Liver (tissue), 3 donors: Measurements from ENCODE around the gene CTU2.

Experiments
- FOXA1 ChIP-seq: IDR thresholded peaks from 2 replicates; pipeline ENCODE4 v1.6.1; 2016; ENCODE audit warnings: antibody characterized with exemption
- GABPA ChIP-seq, 2 donors: IDR thresholded peaks in 1 of 2; conservative IDR thresholded peaks in 1 of 2; 2 replicates each; pipeline ENCODE4 v1.6.1; 2016; ENCODE audit warnings: antibody characterized with exemption in 2 of 2, mild to moderate bottlenecking in 1 of 2, moderate library complexity in 1 of 2
- NR2F2 ChIP-seq: IDR thresholded peaks from 2 replicates; pipeline ENCODE4 v1.6.1; 2016; ENCODE audit warnings: antibody characterized with exemption
- RAD21 ChIP-seq, 2 donors: IDR thresholded peaks; 2 replicates each; pipeline ENCODE4 v1.6.1; 2016; ENCODE audit warnings: antibody characterized with exemption in 2 of 2, mild to moderate bottlenecking in 2 of 2
- TAF1 ChIP-seq: conservative IDR thresholded peaks from 2 replicates; pipeline ENCODE4 v1.6.1; 2016; ENCODE audit warnings: antibody characterized with exemption, mild to moderate bottlenecking
- TF ChIP-seq, protein P1 (sequence below): IDR thresholded peaks from 2 replicates; pipeline ENCODE4 v1.6.1; 2016; ENCODE audit warnings: antibody characterized with exemption
- TF ChIP-seq, protein P2 (sequence below): IDR thresholded peaks from 2 replicates; pipeline ENCODE4 v1.6.1; 2016; ENCODE audit warnings: antibody characterized with exemption
- TF ChIP-seq, protein P3 (sequence below): fragments of 150-350 bp; IDR thresholded peaks from 2 replicates; pipeline ENCODE4 v1.5.1; 2017; ENCODE audit warnings: improper control_type of control experiment, low read depth, low read length; ENCODE audit not compliant: missing input control
- TF ChIP-seq, protein P4 (sequence below): IDR thresholded peaks from 2 replicates; pipeline ENCODE4 v1.6.1; 2016; ENCODE audit warnings: antibody characterized with exemption, mild to moderate bottlenecking
- donor health status: healthy.
- donor health status: healthy.

DNA sequence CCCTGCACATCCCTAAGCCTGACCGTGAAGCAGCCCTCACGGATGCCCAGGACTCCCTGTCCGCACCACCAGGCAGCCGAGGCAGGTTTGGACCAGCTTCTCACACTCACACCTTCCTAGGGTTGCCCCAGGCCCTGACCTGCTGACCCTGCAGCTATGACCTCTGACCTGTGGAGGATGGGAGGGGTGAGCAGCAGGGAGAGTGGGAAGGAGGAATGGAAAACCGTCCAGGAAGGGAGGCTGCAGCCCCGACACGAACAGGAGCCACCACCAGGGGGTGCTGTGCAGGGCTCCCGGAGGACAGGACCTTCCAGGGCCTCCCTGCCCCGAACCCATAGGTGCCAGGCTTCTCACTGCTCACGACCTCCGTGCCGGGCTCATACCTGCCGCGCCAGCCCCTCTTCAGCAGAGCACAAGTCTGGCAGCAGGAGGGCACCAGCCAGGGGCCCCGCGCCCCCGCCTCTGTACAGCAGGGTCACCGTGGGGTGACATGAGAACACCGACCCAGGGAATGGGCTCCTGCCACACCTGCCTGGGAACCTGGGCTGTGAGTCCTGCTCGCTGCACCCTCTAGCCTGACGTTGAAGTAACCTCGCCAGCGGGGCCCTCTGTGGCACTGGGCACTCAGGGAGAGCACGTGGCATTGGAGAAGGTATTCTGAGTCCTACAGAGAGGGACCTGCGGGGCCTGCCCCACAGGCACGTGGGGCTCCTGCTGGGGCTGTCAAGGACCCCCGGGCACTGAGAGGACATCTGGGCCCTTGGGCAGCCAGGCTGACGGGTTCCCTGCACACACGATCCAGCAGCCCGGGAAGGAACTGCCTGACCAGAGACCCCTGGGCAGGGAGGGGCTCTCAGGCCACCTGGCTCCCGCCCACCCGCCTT lies 37.6 kb downstream of the CTU2 start:
- TF ChIP-seq, protein P1, sequence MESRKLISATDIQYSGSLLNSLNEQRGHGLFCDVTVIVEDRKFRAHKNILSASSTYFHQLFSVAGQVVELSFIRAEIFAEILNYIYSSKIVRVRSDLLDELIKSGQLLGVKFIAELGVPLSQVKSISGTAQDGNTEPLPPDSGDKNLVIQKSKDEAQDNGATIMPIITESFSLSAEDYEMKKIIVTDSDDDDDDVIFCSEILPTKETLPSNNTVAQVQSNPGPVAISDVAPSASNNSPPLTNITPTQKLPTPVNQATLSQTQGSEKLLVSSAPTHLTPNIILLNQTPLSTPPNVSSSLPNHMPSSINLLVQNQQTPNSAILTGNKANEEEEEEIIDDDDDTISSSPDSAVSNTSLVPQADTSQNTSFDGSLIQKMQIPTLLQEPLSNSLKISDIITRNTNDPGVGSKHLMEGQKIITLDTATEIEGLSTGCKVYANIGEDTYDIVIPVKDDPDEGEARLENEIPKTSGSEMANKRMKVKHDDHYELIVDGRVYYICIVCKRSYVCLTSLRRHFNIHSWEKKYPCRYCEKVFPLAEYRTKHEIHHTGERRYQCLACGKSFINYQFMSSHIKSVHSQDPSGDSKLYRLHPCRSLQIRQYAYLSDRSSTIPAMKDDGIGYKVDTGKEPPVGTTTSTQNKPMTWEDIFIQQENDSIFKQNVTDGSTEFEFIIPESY: no peak
- TF ChIP-seq, protein P2, sequence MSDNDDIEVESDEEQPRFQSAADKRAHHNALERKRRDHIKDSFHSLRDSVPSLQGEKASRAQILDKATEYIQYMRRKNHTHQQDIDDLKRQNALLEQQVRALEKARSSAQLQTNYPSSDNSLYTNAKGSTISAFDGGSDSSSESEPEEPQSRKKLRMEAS: no peak
- TF ChIP-seq, protein P3, sequence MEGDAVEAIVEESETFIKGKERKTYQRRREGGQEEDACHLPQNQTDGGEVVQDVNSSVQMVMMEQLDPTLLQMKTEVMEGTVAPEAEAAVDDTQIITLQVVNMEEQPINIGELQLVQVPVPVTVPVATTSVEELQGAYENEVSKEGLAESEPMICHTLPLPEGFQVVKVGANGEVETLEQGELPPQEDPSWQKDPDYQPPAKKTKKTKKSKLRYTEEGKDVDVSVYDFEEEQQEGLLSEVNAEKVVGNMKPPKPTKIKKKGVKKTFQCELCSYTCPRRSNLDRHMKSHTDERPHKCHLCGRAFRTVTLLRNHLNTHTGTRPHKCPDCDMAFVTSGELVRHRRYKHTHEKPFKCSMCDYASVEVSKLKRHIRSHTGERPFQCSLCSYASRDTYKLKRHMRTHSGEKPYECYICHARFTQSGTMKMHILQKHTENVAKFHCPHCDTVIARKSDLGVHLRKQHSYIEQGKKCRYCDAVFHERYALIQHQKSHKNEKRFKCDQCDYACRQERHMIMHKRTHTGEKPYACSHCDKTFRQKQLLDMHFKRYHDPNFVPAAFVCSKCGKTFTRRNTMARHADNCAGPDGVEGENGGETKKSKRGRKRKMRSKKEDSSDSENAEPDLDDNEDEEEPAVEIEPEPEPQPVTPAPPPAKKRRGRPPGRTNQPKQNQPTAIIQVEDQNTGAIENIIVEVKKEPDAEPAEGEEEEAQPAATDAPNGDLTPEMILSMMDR: peak; percentile 82
- TF ChIP-seq FOXA1: no peak
- peak; percentile 95 for TF ChIP-seq NR2F2
- TF ChIP-seq GABPA (IDR thresholded peaks at IDR 0.05 in 1 of 2, conservative IDR thresholded peaks at IDR 0.05 in 1 of 2): no peak
- TF ChIP-seq RAD21 (IDR thresholded peaks at IDR 0.05): peak; percentile 73 to 83
- no peak for TF ChIP-seq TAF1
- TF ChIP-seq, protein P4, sequence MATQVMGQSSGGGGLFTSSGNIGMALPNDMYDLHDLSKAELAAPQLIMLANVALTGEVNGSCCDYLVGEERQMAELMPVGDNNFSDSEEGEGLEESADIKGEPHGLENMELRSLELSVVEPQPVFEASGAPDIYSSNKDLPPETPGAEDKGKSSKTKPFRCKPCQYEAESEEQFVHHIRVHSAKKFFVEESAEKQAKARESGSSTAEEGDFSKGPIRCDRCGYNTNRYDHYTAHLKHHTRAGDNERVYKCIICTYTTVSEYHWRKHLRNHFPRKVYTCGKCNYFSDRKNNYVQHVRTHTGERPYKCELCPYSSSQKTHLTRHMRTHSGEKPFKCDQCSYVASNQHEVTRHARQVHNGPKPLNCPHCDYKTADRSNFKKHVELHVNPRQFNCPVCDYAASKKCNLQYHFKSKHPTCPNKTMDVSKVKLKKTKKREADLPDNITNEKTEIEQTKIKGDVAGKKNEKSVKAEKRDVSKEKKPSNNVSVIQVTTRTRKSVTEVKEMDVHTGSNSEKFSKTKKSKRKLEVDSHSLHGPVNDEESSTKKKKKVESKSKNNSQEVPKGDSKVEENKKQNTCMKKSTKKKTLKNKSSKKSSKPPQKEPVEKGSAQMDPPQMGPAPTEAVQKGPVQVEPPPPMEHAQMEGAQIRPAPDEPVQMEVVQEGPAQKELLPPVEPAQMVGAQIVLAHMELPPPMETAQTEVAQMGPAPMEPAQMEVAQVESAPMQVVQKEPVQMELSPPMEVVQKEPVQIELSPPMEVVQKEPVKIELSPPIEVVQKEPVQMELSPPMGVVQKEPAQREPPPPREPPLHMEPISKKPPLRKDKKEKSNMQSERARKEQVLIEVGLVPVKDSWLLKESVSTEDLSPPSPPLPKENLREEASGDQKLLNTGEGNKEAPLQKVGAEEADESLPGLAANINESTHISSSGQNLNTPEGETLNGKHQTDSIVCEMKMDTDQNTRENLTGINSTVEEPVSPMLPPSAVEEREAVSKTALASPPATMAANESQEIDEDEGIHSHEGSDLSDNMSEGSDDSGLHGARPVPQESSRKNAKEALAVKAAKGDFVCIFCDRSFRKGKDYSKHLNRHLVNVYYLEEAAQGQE: no peak
